ENCODE data around the gene PANX2. TPM values are rescaled to one million over a fixed set of nuclear protein-coding genes. Genes with fewer than 3 reads are reported as not detected.

Gene PANX2
- total RNA-seq, 1 experiment from 2014 or later, result 9.4 TPM

DNA sequence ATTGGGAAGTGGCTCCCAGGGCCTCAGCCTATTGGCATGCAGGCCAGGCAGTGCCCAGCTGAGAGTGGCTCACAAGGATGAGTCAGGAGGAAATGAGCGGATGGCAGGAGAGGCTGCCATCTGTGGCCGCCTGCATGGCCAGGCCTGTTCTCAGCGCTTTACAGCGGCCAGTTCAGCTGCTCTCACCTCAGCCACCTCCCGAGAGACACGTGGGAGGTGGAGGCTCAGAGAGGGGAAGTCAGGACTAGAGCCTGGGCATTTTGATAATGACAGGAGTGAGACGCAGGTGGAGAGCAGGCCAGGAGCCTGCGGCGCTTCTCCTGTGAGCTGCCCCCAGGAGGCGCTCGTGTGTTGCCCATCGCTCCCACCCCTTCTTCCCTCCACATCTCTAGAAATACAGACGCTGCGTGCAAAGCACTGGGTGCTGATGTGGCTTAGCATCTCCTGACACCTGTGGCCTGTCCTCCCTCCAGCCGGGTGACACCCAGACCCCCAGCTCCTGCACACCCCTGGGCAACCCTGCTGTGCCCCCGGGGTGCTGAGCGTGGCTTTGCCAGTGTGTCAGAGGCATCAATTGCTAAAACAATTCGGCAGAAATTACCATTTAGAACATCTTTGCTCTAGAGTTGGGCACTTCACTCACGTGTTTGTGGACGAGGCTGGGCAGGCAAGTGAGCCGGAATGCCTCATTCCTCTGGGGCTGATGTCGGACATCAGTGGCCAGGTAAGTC, 21.4 kb upstream of the PANX2 start:
- DNase-seq (peak; percentile 72), ATAC-seq (peak; percentile 97)
- ChIA-PET POLR2A (ENCODE audit: unreplicated experiment) (no interaction called here), CTCF (interaction anchor here (0.5 kb wide), 1 partner anchor 64 kb away, joined by 4 read pairs; no protein-coding TSS in a partner anchor)
- peak overlapping the region; percentile 78 for H2AFZ ChIP-seq (ENCODE audit: low read length)
- H4K20me1 ChIP-seq (ENCODE audit: low read length), result no peaks in the 10 kb centered on the region
- H3K27me3 ChIP-seq (ENCODE audit: low read length), result no peaks in the 10 kb centered on the region
- H3F3A ChIP-seq (ENCODE audit: low read length, unreplicated experiment), result no peaks in the 10 kb centered on the region
- H3K9me2 ChIP-seq (replicated peaks; ENCODE audit: low read length), result no peaks in the 10 kb centered on the region
- peak overlapping the region; percentile 50; the same call in 1 of the 2 replicates for H3K4me3 ChIP-seq (ENCODE audit: low read length)
- peak overlapping the region; percentile 75 for H3K4me2 ChIP-seq (ENCODE audit: low read length)
- no TSS peak for BruUV-seq (replicated peaks)
- H3K36me3 ChIP-seq (ENCODE audit: low read depth, low read length), result no peaks in the 10 kb centered on the region
- H3K9ac ChIP-seq (ENCODE audit: low read length), result no peak overlapping the region
- intact Hi-C loops (cut with micrococcal nuclease), result loop anchor here (1.0 kb wide), 1 partner anchor 38 kb away; no protein-coding TSS in a partner anchor
- no peak overlapping the region for H3K27ac ChIP-seq (ENCODE audit: low read length)
- no peaks in the 10 kb centered on the region for H3K9me3 ChIP-seq (ENCODE audit: low read length)
- H3K79me2 ChIP-seq (ENCODE audit: low read length), result no peaks in the 10 kb centered on the region
- H3K4me1 ChIP-seq (ENCODE audit: insufficient read depth, low read length), result no peaks in the 10 kb centered on the region
- TF ChIP-seq, protein P1, sequence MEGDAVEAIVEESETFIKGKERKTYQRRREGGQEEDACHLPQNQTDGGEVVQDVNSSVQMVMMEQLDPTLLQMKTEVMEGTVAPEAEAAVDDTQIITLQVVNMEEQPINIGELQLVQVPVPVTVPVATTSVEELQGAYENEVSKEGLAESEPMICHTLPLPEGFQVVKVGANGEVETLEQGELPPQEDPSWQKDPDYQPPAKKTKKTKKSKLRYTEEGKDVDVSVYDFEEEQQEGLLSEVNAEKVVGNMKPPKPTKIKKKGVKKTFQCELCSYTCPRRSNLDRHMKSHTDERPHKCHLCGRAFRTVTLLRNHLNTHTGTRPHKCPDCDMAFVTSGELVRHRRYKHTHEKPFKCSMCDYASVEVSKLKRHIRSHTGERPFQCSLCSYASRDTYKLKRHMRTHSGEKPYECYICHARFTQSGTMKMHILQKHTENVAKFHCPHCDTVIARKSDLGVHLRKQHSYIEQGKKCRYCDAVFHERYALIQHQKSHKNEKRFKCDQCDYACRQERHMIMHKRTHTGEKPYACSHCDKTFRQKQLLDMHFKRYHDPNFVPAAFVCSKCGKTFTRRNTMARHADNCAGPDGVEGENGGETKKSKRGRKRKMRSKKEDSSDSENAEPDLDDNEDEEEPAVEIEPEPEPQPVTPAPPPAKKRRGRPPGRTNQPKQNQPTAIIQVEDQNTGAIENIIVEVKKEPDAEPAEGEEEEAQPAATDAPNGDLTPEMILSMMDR (conservative IDR thresholded peaks at IDR 0.05; ENCODE audit: low read depth, low read length), result peak; percentile 88
- TF ChIP-seq EZH2 (IDR thresholded peaks at IDR 0.05; ENCODE audit: low read length, unreplicated experiment) (no peak), EZH2phosphoT487 (IDR thresholded peaks at IDR 0.05; ENCODE audit: borderline replicate concordance, low read length) (no peak)

DNA sequence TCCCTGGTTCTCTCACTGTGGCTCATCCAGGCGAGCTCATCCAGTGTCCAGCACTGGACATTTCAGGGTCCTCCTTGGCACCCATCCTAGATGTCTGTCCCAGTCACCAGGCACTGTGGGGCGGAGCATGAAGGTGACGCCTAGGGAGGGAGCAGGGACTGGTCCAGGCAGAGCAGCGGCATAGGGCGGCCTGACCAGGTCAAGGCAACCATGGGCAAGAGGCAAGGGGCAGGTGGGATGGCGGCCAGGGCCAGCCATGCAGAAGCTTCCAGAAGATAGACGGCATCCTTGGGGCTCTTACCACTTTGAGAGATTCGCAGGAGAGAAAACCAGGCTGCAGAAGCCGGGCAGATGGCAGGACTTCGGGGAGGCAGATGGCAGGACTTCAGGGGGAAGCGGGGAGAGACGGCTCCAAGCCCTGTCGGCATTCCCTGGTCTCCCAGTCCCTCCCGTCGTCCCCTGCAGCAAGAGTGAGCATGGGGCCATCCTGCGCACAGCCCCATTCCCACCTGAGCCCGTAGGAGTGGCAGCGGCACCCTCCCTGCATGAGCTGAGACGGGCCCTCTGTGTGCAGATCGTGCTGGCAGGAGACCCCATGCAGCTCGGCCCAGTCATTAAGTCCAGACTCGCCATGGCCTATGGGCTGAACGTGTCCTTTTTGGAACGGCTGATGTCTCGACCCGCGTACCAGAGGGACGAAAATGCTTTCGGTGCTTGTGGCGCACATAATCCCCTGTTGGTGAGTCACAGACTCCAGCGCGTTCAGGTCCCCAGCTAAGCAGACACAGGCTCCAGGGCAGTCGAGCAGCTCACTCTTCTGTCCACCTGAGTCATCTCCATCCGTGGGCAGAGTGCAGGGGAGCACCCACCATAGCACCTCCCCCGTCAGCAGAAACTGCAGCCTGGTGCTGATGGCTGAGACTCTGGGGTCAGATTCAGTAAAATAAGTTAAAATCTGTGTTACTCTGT, 20.1 kb upstream of the PANX2 start:
- intact Hi-C loops (cut with micrococcal nuclease), result no loop called here
- no peak for ATAC-seq
- no peak overlapping the region for H2AFZ ChIP-seq (ENCODE audit: low read length)
- DNase-seq, result no peak
- H3K27ac ChIP-seq (ENCODE audit: low read length), result no peak overlapping the region
- no peaks in the 10 kb centered on the region for H3K9me3 ChIP-seq (ENCODE audit: low read length)
- CTCF ChIA-PET, result no interaction called here
- no peak overlapping the region for H3K4me2 ChIP-seq (ENCODE audit: low read length)
- no peaks in the 10 kb centered on the region for H3K79me2 ChIP-seq (ENCODE audit: low read length)
- no peaks in the 10 kb centered on the region for H3K36me3 ChIP-seq (ENCODE audit: low read depth, low read length)
- H3K9me2 ChIP-seq (replicated peaks; ENCODE audit: low read length), result no peaks in the 10 kb centered on the region
- POLR2A ChIA-PET (ENCODE audit: unreplicated experiment), result no interaction called here
- no peaks in the 10 kb centered on the region for H3K27me3 ChIP-seq (ENCODE audit: low read length)
- H3K4me1 ChIP-seq (ENCODE audit: insufficient read depth, low read length), result no peaks in the 10 kb centered on the region
- no peaks in the 10 kb centered on the region for H3F3A ChIP-seq (ENCODE audit: low read length, unreplicated experiment)
- H4K20me1 ChIP-seq (ENCODE audit: low read length), result no peaks in the 10 kb centered on the region
- no peak overlapping the region for H3K9ac ChIP-seq (ENCODE audit: low read length)
- BruUV-seq (replicated peaks), result no TSS peak
- H3K4me3 ChIP-seq (ENCODE audit: low read length), result no peak overlapping the region
- TF ChIP-seq, protein P1 (conservative IDR thresholded peaks at IDR 0.05; ENCODE audit: low read depth, low read length), result no peak
- no peak for TF ChIP-seq EZH2phosphoT487 (IDR thresholded peaks at IDR 0.05; ENCODE audit: borderline replicate concordance, low read length)
- TF ChIP-seq EZH2 (IDR thresholded peaks at IDR 0.05; ENCODE audit: low read length, unreplicated experiment), result no peak
